ENCODE measurements around the gene FBRS. TPM values are rescaled to one million over a fixed set of nuclear protein-coding genes. Genes with fewer than 3 reads are reported as not detected.
"Not testable (repeated sequence)": the region's sequence is repeated elsewhere in the genome, so short reads cannot be mapped to it uniquely, and the experiment has no call there.

FBRS gene
- 46.2 TPM for total RNA-seq
- long read RNA-seq, partial matches to known transcripts, result 26 of 26 reads
- long read RNA-seq, other reads (novel, unspliced or antisense), result 0 of 26 reads

DNA sequence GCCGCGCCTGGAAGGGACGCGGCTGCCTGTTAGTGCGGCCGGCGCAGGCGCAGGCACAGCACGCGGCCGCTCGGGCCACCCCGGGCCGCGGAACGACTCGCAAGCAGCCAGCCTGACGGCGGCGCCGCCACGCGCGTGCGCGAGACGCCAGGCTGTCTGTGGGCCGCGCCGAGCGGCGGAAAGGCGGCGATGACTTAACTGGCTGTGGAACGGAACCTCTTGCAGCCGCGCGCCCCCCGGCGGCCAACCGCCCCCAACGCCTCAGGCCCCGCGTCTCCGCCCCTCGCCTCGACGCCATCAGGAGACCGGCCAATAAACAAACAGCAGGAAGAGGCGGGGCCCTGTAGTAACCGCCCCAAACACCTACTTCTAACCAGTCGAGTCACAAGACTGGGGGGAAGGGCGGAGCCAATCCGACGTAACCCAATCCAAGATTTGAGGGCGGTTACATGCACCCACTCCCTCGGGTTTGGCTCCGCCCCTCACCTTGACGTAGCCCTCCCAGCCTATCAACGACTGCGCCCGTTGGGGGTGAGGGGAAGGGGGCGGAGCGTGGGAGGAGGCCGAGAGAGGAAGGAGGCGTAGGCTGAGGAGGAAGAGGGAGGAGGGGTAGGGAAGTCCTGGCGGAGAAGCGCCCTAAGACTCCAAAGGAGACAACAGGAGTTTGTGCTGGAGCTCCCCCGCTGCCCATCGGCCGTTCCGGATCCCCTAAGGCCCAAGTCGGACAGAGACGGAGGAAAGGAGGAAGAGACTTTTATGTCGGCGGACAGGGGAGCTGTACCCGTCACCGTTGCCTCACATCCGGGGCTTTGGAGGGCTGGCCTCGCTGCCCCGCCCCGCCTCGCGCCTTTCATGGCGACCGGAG, at the start of gene FBRS:
TSS of gene FBRS (plus strand) at position 566 of the 865 bp plus-strand sequence. CDS start 1,088 bp downstream, outside the sequence.
- DNase-seq (ENCODE audit: low spot score), result peak; percentile 100

DNA sequence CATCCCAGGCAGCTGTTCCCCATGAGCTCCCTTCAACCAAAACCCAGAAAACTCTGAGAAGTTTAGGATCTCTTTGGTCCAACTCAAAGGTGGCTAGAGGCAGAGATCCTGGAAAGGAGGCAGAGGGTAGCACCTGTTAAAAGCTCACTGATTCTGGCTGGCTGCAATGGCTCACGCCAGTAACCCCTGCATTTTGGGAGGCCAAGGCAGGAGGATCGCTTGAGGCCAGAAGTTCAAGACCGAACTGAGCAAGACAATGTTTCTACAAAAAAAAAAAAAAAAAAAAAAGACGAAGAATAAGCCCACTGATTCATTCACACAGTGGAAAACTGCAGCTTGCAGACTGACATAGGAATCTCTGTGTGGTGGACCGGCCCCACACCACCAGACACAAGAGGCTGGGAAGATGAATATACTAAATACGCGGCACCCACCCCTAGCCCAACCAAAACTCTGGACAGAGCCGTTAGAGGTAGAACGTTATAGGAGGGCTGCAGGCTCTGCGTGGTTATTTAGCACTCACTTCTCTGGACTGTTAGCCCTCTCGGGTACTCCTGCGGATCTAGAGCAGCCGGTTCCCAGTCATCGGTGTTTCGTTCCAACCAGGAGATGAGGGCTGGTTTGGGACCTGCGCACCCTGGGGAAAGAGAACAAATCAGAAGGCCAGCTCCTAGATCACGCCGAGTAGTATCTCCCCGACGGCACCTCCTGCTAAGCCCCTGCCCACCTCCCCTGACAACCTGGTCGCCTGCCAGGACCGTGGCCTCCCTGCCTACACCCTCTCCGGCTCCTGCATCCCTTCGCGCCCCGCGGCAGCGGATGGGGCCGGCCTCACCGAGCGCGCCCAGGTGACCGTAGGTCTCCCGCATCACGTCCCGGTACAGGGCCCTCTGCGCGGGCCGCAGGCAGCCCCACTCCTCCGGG, 49.0 kb upstream of the FBRS start:
- peak; percentile 92 for DNase-seq (ENCODE audit: low spot score)

DNA sequence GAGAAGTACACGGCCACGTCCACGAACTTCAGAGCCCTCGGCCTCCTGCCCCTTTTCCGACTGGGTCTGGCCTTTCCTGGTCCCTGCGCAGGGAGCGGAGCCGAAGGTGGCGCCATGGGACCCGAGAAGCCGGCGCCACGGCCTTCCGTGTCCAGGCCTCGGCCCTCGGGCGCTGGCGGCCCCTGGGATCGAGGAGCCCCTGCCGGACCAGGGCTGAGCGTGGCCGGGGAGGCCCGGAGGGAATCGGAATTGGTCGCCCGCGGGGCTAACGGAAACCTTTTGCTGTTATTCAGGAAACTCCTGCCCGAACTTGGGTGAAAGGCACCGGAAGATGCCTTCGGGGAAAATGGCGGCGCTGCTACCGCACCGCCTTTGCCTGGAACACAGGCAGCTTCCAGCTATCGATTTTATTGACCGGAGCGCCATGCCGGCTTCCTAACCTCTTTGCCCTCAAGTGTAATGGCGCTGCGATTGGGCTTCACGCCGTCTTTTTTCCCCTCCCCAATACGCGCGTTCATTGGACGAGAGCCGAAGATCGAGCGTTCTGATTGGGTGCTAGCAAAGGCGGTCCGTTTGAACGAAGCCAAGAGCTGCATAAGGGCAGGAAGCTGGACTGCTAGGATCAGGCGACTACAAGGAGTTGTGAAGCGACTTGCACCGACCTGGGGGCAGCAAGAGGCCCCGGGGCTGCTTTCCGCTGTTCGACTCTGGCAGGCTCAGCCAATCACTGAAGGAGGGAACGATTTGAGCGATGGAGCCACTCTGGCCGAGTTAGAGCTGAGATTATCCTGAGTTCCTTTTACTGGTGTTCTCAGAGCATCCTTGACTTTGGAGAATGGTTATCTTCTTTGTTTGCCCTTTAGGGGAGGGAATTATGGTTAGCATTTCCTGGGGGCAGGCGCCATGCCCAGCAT, 48.0 kb upstream of the FBRS start, which contains the start of gene ZNF689:
TSS of gene ZNF689 (minus strand) at position 464 of the 914 bp plus-strand sequence. CDS start at position 116, 348 bp downstream.
- DNase-seq (ENCODE audit: low spot score), result peak; percentile 96

DNA sequence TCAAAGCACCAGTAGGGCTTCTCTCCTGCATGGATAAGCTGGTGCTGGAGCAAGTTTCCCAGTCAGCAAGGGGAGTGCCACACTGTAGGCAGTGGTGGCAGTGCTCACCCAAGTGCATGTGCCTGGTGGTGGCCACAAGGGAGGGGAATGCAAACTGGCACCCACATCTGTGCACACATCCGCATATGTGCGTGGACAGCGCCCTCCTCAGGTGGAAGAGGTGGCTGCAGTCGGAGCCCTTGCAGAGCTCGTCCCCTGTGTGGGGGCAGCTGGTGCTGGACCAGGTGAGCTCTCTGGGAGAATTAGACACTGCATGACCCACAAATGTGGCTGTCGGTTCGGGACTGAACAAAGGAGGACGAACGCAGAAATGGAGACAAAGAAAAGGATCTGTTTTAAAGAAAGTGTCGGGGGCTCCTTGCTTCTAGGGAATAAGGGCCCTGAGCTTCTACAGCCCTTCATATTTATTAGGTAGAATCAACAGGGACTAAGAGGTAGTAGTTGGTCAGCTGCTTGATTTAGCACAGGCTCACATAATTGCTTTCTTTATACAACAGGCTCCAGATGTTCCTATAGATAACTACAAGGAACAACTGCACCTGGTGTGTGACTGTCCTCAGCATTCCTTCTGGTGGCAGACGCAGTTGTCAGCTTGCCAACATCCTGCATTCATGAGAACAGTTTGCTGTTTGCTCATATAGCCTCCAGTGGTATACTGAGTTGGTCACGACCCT, 42.7 kb upstream of the FBRS start:
- no peak for DNase-seq (ENCODE audit: low spot score)

DNA sequence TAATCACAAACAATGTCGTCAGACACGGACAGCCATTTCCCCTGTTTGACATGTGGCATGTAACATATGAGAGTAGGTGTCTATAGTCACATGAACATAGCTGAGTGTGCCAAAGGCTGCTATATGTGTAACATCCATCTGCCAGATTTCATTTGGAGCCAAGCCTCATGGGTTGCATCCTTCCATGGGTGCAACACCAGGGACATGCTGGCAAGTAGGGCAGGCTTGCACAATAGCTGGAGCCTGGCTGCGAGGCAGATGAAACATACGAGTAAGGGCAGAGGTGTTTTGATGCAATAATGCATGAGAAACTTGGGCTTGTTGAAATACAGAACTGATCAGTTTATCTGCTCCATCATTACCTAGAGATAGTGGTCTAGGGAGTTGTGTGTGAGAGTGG, 39.0 kb upstream of the FBRS start:
- no peak for DNase-seq (ENCODE audit: low spot score)

DNA sequence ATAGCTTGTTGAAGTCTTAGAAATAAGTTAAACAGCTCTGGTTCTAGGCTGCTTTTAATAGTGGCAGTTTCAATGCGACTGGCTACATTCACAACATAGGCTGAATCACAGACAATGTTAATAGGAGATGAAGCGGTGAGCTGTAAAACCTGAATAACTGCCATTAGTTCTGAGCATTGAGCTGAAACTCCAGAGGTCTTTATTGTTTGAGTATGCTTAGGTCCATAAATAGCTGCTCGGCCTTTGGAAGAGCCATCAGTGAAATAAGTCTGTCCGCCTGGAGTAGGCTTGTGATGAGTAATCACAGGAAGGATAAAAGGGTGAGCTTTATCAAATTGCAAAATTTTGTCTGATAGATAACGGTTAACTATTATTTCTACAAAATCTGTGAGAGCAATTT, 38.6 kb upstream of the FBRS start:
- no peak for DNase-seq (ENCODE audit: low spot score)

DNA sequence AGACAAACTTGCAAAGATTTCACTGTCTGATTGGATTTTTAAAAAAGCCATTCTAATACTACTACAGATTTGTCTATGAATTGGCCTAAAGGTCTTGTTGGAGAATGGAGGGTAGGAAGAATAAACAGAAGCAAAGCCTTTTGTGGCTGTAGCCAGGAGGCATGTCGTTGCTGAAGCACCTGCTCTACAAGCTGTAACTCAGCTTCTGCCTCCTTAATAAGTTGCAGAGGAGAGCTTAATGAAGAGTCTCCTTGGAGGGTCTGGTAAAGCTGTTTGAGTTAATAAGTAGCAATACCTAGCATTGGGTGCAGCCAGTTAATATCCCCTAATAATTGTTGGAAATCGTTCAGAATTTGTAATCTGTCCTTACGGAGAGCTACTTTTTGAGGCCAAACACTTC, 38.1 kb upstream of the FBRS start:
- no peak for DNase-seq (ENCODE audit: low spot score)

DNA sequence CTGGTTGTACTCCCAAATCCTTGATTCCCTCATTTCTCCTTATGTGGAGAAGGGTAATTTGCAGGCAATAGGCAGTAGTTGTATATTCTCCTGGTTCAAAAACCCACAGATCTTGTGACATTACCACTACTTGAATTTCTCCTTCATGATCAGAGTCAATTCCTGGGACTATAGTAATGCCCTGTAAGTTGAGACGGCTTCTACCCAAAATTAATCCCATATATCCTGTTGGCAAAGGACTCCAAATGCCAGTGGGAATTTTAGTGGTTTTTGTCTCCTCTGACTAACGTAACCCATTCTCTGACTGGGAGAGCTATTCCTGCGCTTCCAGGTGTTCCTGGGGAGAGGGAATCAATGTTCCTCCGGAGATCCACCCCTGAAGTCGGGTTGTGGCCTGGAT, 36.5 kb upstream of the FBRS start:
- no peak for DNase-seq (ENCODE audit: low spot score)

DNA sequence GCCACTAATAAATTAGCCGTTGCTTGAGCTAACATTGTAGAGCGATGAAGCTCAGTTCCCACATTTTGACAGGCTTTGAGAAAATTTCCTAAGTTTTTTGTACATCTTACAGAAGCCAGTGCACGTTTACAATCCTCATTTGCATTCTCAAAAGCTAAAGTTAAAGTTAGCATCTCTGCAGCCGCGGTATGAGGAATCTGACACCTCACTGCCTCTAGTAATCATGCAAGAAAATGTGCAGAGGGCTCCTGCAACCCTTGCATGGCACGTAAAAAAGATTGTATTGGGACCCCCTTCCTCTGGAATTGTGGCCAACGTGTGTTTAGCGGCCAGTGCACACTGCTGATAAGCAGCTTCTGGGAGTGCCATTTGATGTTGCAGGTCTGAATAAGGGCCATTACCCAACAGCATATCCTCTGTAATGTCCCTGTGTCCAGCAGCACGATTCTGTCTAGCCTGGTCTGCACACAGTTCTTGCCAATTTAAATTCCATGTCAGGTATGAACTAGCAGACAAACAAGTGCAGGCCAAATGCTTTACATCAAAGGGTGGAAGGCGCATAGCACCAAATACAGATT, 35.7 kb upstream of the FBRS start:
- DNase-seq (ENCODE audit: low spot score), result no peak

DNA sequence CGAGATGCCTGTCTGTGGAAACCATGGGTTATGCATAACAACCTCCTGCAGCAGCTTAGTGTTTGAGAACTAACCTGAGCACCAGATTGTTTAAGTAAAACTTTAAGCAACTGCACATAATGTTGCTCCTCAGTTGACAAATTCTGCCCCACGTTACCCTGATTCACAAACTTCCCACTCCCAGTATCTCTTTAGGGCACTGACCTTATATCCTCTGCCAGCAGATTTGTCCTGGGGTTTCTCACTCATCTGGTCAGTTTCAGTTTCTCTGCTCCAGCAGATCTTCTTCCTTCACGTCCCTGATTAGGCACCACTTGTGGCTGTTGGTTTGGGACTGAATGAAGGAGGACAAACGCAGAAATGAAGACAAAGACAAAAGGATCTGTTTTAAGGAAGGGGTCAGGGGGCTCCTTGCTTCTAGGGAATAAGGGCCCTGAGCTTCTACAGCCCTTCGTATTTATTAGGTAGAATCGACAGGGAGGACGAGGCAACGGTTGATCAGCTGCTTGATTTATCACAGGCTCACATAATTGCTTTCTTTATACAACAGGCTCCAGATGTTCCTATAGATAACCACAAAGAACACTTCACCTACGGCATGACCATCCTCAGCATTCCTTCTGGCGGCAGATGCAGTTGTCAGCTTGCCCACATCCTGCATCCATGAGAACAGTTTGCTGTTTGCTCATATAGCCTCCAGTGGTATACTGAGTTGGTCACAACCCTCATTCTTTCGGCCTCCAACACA, 34.5 kb upstream of the FBRS start:
- DNase-seq (ENCODE audit: low spot score), result no peak

DNA sequence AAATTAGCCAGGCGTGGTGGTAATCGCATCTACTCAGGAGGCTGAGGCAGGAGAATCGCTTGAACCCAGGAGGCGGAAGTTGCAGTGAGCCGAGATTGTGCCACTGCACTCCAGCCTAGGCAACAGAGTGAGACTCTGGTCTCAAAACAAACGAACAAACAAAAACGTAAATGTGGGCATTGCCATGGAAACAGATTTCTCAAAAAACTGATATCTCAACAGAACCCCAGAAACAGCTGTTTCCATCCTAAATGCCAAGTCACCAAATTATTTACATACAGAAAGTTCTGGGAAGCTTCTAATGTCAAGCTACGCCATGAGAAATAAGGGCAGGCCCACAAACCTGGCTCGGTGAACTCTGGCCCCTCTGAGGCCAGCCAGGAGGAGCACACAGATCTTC, 32.0 kb upstream of the FBRS start:
- no peak for DNase-seq (ENCODE audit: low spot score)

DNA sequence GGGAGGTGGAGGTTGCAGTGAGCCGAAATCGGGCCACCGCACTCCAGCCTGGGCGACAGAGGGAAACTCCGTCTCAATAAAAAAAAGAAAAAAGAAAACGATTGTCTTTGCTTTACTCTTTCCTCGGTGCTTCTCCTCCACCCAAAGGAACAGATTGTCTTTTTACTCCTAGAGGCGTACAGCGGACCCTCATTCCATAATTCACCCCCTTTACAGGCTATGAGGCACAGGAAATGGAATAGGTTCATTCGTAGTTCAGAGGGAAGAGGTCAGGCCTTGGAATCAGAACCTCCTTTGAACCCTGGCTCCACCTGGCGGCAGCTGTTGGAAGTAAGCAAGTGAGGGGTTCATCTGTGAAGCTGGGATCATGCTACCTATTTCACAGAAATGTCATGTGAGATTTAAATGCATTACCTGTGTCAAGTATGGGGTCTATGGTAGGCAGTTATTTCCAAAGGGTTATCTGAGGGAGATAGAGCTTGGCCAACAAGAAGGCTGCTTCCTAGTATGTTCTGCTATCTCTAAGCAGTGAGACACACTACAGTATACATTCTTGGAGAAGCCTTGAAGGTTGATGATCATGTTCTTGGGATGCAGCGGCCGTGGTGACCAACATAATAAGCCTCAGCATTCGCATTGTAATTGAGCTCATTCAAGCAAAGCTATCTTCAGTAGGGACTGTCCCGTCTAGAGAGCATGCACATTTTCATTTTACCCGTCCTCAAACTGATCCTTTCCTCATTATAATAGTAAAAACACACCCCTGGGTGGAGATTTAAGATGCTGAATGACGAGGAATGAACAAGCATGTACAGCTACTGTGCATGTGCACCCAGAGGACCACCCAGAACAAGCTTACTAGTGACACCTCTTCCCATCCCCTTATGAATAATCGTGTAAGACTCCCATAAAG, 29.3 kb upstream of the FBRS start:
- peak; percentile 92 for DNase-seq (ENCODE audit: low spot score)

DNA sequence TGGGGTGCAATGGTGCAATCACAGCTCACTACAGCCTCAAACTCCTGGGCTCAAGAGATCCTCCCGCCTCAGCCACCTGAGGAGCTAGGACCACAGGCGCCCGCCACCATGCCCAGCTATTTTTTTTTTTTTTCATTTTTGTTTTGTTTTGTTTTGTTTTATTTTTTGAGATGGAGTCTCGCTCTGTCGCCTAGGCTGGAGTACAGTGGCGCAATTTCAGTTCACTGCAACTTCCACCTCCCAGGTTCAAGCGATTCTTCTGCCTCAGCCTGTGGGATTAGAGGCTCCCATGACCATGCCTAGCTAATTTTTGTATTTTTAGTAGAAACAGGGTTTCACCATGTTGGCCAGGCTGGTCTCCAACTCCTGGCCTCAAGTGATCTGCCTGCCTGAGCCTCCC, 25.8 kb upstream of the FBRS start:
- DNase-seq (ENCODE audit: low spot score), result not testable (repeated sequence)

DNA sequence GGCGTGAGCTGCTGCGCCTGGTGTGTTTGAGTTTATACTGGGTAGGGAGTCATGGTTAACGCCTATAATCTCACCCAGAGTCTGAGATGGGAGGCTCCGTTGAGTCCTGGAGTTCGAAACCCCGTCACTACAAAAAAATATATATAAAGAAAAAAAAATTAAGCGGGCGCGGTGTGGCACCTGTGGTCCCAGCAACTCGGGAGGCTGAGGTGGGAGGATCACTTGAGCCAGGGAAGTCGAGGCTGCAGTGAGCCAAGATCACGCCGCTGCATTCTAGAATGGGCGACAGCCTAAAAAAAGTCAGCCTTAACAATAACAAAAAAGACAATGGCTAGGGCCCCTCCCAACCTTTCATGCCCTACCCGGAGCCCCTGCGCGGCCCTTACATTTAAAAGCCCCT, 24.7 kb upstream of the FBRS start:
- DNase-seq (ENCODE audit: low spot score), result no peak

DNA sequence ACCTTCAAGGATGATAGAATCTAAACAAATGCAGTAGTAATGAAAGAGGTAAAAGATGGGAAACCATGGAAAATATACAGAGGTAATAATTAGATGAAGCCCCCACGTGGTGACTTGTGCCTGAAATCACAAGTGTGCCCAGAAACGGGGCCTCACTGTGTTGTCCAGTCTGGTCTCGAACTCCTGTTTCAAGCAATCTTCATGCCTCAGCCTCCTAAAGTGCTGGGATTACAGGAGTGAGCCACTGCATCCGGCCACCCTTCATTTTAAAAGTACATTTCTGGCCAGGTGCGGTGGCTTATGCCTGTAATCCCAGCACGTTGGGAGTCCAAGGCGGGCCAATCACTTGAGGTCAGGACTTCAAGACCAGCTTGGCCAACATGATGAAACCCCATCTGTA, 21.6 kb upstream of the FBRS start:
- no peak for DNase-seq (ENCODE audit: low spot score)

DNA sequence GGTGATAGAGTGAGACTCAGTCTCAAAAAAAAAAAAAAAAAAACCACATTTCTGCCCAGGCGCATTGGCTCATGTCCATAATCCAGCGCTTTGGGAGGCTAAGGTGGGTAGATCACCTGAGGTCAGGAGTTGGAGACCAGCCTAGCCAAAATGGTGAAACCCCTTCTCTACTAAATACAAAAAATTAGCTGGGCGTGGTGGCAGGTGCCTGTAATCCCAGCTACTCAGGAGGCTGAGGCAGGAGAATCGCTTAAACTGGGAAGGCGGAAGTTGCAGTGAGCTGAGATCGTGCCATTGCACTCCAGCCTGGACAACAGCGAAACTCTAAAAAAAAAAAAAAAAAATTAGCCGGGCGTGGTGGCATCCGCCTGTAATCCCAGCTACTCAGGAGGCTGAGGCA, 21.1 kb upstream of the FBRS start:
- not testable (repeated sequence) for DNase-seq (ENCODE audit: low spot score)

DNA sequence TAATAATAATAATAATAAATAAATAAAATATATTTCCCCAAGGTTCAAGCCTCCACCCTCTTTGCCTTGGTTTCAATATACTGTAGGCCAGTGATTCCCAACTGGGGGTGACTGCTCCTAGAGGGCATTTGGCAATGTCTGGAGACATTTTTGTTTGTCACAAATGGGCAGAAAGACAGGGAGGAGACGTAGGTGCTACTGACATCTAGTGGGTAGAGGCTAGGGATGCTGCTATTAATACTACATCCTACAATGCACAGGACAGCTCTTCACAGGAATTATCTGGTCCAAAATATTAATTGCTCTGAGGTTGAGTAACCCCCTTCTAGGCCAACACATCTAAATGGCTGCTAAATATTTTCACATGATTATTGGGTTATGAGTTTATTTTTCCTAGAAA, 20.3 kb upstream of the FBRS start:
- DNase-seq (ENCODE audit: low spot score), result no peak
